Stimulated activated CD4-positive, alpha-beta T cell treated with anti-CD3 and anti-CD28 coated beads, Interleukin-12 subunit alpha, Interleukin-12 subunit beta, amount 100 ng/mL, for 24 hours (primary cell): ENCODE data around the gene NPHS2.
"Not testable (repeated sequence)": the region's sequence is repeated elsewhere in the genome, so short reads cannot be mapped to it uniquely, and the experiment has no call there.

Experiments
- DNase-seq, 2 experiments: peaks; one replicate each; pipeline ENCODE4 v3.0.0-alpha.2; 2020; ENCODE audit warnings: low read depth in 2 of 2

The NPHS2 gene

GRCh38 chr1:179547021-179547535 lies 28.7 kb downstream of the NPHS2 start:
- DNase-seq = no peak

GRCh38 chr1:179545321-179545720 lies 30.4 kb downstream of the NPHS2 start:
- no peak for DNase-seq

GRCh38 chr1:179541774-179542173 lies 34.0 kb downstream of the NPHS2 start:
- no peak for DNase-seq

GRCh38 chr1:179530352-179530751 lies 45.4 kb downstream of the NPHS2 start:
- DNase-seq = no peak

GRCh38 chr1:179529482-179530195 lies 46.1 kb downstream of the NPHS2 start:
- no peak for DNase-seq

GRCh38 chr1:179518544-179518943 lies 57.2 kb downstream of the NPHS2 start:
- DNase-seq = not testable (repeated sequence)

GRCh38 chr1:179516976-179517705 lies 58.6 kb downstream of the NPHS2 start:
- no peak for DNase-seq

- DNase-seq = no peak
These were observed 65.7 kb downstream of the NPHS2 start for GRCh38 chr1:179510038-179510437.

- no peak for DNase-seq
These were observed 66.4 kb downstream of the NPHS2 start for GRCh38 chr1:179509384-179509783.

GRCh38 chr1:179506199-179506598 lies 69.5 kb downstream of the NPHS2 start:
- DNase-seq = no peak
